Epithelial cell of prostate (primary cell): Measurements from ENCODE around the gene PTGER4.

ENCODE experiments used
- DNase-seq: peaks from one replicate; pipeline ENCODE4 v3.0.0-alpha.2; 2011; ENCODE audit warnings: low read depth, low spot score
- H3K27ac ChIP-seq: fragments of 450-650 bp; 2 replicates; pipeline ENCODE4 v1.5.1; 2017; ENCODE audit warnings: mild to moderate bottlenecking

Gene PTGER4

DNA sequence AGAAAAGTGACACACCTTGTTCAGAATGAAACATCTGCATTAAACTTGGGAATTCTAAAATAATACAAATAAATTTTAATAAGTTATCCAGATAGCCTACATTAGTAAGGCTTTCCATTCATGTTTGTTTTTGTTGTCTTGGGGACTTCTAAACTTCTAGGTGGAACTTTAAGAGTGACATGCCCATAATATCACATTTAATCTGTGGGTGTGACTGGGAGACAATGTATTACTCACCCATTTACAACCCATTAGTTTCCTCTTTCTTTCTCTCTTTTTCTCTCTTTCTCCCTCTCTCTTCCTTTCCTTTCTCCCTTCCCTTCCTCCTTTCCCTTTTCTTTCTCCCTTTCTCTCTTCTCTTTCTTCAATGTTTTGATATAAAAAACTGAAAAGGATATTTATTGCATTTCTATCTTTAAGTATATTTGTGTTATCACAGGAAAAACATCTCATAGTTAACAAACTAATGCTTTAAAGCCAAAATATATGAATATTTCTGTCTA lies 12.5 kb upstream of the PTGER4 start:
- no peak overlapping the region for H3K27ac ChIP-seq
- DNase-seq: no peak

DNA sequence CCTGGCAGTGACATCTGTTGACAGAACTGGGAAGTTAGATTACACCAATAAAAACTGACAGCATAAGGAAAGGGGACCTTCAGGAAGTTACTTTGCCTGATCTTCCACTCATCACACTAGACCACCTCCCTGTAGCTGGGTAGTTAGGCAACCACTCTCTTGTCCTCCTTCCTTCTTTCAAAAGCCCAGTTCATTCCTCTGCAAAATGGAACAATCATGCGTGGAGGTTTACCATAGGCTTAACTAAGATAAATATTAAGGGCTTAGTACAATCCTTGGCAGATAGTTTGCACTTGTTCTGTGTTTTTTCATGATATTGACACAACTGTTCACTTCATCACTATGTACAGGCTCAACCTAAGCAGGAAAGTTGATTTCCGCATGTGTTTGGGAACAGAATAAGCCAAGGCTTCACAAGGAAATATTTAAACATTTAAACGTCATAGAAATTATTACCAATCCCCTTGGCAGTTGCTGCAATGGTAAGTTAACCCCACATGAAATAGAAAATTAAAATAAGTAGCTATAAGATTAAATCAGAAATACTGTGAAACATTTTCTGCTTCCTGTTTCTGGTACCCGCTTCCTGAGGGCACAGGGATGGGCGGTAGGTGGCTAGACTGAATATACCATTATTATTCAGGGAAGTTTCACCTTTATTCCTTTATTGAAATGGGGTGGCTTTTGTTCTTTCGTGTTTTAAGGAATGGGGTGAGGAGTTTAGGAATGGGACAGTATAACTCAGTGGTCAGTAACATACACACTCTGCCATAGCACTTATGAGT lies 9.9 kb upstream of the PTGER4 start:
- DNase-seq: no peak
- no peak overlapping the region for H3K27ac ChIP-seq

DNA sequence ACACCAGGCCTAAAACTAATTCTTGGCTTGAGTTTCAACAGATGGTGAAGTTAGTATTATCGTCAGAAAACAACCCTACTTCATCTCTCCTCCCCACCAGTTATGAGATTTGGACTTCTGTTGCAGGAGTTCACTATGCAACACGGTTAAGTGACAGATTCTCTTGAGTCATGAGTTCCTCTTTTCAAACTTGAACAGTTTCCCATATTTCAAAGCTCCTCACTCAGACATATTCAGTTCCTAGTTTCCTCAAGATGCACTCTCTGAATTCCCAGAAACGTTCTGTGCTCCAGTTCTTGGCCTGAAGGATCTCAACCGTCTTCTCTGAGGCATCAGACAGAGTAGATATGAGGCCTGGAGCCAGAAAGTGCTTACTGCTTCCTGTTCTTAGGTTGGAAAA lies 7.3 kb upstream of the PTGER4 start:
- no peak for DNase-seq
- no peak overlapping the region for H3K27ac ChIP-seq

DNA sequence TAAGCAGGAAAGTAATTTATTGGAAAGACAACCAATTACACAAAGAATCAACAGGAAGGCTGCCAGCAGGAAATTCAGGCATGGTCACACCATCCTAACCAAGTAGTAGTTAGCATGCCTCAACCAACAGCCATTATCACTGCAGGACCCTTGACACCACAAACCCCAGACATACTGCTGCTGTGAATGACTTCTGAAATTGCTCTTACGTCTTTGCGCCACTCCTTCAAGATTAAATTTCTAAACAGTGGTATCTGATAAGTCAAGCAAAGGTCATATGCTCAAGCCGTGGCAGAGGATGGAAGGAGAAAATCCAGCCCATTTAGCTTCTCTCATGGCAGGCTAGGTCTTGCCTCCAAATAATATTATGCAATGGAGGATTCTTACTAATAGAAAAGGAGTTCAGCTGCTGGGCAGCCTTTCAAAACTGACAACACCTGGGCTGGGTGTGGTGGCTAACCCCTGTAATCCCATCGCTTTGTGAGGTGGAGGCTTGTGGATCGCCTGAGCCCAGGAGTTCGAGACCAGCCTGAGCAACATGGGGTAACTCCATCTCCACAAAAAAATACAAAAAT lies 5.0 kb upstream of the PTGER4 start:
- DNase-seq: peak; percentile 50
- H3K27ac ChIP-seq: peak overlapping the region; percentile 43

DNA sequence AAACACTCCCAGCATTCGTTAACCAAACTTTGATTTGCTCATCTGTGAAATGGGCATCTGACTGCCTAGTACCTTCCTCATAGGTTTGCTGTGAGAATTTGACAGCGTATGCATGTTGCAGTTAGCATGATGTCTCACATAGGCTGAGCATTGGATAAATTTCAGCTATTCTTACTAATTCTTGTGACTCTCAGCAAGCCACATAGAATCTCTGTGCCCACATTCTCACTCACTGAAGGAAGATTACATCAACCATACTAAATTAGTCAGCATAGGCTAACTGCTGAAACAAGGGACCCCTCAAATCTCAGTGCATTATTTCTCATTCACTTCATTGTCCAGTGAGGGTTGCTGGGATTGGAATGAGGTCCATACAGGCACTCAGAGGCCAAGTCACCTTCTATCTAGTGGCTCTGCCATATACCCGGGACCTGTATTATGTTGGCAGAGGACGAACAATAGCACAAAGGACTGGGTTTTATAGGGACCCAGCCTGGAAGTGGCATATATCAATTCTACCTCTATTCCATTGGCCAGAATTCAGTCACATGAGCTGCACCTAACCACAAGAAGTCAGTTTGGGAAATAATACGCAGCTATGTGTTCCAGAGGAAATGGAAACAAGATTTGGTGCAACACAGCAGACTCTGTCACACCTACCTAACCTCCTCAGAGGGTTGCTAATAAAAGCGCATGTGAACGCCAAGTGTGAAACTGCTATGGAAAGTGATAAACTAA lies 4.2 kb upstream of the PTGER4 start:
- H3K27ac ChIP-seq: peak overlapping the region; percentile 92
- no peak for DNase-seq

DNA sequence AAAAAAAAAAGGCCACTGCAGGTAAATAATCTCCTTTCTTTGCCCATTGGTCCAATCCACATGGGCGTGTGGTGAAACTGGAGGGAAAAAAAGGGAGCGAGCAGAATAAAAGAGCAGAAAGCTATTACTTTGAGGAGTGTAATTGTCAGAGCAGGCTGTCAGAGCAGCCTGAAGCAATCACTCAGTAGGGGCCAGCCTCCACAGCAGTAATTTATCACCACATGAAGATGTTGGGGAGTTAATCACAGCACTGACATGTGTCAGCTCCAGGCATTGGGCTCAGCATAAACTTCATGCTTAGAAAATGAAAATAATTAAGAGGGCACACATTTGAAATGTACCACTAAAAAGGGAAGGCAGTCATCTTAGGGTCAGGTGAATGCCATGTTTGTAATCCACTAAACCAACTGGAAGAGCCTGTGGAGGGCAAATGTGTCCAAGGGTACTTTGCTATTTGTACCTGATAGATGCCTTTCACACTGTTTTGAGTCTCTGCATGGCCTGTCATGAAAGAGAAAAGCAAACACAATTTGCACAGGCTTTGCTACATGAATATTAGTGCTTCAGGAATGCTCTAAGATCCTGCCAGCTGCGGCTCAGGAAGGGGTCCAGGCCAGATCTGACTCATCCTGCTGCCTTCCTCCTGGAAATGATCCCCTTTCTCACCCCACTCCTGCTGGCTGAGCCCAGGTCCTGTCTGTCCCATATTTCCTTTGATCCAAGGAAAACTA lies 2.9 kb upstream of the PTGER4 start:
- no peak for DNase-seq
- H3K27ac ChIP-seq: peak overlapping the region; percentile 92

DNA sequence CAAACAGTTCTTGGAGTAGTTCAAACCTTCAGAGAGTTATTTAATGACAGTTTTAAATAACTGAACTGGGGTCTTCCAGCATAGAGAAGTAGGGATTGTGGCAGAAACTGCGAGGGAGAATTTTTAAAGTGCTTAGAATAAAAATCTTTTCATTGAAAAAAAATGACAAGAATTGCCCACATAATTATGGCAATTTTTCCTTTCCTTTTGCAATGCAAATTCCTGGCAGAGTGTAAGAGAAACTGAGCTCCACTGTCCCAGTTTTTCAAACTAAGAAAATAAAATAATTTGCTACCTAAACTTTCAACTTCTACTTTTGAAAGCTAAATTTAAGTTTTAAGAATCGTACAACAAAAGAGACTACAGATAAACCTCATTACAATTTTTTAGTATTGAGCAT lies 2.3 kb upstream of the PTGER4 start:
- no peak for DNase-seq
- H3K27ac ChIP-seq: peak overlapping the region; percentile 92

DNA sequence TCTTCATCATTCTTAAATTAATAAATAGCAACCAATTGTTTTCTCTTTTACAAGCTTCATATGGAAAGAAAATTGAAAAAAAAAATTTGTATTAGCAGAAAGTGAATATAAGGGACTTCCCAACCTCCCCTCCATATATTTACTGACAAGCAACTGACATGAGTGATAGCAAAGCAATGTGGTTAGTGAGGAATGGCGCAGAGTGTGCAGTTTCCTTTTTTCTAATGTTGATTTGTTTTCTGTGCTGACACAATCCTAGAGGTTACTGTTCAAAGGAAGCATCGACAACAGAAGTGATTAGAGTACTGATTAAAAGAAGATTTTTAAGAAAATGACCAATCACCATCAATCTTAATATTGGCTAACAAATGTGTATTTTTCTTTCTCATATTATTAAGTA lies 1.7 kb upstream of the PTGER4 start:
- no peak for DNase-seq
- H3K27ac ChIP-seq: peak overlapping the region; percentile 92

DNA sequence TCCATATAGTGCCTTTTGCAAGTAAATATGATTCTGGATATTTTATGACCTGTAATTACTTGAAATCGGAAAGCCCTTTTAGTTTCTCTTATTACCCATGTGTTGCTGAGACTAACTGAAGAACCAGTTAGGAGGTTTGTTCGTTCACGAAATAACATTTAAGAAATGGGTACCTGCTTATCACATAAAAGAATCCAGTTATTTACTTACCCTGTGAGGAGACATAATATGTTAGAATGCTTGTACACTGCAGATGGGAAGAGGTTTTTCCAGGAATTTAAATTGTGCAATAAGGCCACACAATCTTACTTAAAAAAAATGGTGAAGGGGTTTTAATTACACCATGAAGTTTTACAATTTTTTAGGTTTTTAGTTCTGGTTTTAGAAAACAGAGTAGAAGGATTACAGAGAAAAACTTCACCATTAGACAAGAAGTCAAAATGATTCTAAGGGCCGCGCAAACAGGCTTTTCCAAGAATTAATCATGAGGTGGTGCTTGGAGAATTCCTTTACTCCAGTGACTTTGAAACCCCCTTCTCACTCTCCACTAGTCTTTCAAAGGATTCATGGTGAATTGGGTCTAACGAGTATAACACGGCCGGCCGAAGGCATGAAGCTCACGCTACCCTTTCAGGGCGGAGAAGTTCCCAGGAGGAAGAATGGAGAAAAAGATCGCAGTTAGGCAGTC lies 1.1 kb upstream of the PTGER4 start:
- peak overlapping the region; percentile 92 for H3K27ac ChIP-seq
- no peak for DNase-seq

DNA sequence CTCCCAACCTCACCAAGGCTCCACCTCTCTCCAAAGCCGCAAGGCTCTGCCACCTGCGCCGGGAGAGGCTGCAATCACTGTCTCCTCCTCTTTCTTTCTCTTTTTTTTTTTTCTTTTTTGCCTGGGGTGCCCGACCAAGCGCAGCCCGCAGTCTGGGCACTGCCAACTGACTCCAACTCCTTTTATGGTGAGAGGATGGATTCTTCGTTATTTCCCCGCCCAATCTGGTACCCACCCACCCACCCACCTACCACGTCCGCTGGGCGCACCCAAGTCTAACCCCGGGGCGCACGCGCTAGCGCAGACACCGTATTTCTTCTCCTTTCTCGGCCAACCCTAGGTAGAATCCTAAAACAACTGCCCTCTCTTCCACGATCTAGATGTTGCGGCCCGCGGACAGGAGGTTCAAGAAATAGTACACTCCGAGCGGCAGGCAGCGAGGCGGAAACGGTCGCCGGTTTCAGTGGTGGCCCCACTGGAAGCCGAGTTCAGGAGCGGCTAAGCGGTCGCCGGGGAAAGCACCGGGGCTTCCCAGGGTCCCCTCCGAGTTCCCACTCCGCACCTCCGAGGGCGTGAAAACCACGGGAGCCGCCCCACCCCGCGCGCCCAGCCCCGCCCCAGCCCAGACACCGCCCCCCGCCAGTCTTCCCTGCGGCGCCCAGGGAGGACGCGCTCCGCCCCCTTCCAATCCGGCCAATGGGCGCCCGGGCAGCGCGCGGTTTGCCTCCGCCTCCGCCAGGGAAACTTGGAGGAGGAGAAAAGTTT lies 385 bp upstream of the PTGER4 start:
- H3K27ac ChIP-seq: peak overlapping the region; percentile 92
- peak; percentile 81 for DNase-seq

DNA sequence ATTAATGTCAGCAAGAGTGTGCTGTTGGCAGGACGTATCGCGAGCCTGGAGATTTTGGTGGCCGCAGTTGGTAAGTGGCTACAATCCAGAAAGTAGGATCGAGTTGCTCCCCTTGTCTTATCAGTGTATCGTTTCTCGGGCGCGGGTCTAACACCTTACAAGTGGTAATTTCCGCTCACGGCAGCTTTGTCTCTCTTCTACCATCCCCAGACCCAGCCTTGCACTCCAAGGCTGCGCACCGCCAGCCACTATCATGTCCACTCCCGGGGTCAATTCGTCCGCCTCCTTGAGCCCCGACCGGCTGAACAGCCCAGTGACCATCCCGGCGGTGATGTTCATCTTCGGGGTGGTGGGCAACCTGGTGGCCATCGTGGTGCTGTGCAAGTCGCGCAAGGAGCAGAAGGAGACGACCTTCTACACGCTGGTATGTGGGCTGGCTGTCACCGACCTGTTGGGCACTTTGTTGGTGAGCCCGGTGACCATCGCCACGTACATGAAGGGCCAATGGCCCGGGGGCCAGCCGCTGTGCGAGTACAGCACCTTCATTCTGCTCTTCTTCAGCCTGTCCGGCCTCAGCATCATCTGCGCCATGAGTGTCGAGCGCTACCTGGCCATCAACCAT lies 1.1 kb downstream of the PTGER4 start:
- no peak overlapping the region for H3K27ac ChIP-seq
- no peak for DNase-seq

DNA sequence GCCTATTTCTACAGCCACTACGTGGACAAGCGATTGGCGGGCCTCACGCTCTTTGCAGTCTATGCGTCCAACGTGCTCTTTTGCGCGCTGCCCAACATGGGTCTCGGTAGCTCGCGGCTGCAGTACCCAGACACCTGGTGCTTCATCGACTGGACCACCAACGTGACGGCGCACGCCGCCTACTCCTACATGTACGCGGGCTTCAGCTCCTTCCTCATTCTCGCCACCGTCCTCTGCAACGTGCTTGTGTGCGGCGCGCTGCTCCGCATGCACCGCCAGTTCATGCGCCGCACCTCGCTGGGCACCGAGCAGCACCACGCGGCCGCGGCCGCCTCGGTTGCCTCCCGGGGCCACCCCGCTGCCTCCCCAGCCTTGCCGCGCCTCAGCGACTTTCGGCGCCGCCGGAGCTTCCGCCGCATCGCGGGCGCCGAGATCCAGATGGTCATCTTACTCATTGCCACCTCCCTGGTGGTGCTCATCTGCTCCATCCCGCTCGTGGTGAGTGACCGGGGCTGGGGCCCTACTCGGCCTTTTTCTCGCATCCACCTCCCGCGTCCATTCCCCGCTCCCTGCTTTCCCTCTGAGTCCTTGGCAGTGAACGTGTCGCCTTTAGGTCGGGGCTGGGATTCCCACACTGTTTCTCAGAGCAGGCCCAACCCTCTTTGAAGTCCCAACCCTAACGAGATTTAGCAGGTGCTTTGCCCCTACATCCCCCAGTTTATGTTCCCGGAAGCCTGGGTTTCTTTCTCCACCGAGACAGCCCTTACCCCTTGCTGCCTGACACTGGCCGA lies 1.8 kb downstream of the PTGER4 start:
- H3K27ac ChIP-seq: no peak overlapping the region
- DNase-seq: no peak

DNA sequence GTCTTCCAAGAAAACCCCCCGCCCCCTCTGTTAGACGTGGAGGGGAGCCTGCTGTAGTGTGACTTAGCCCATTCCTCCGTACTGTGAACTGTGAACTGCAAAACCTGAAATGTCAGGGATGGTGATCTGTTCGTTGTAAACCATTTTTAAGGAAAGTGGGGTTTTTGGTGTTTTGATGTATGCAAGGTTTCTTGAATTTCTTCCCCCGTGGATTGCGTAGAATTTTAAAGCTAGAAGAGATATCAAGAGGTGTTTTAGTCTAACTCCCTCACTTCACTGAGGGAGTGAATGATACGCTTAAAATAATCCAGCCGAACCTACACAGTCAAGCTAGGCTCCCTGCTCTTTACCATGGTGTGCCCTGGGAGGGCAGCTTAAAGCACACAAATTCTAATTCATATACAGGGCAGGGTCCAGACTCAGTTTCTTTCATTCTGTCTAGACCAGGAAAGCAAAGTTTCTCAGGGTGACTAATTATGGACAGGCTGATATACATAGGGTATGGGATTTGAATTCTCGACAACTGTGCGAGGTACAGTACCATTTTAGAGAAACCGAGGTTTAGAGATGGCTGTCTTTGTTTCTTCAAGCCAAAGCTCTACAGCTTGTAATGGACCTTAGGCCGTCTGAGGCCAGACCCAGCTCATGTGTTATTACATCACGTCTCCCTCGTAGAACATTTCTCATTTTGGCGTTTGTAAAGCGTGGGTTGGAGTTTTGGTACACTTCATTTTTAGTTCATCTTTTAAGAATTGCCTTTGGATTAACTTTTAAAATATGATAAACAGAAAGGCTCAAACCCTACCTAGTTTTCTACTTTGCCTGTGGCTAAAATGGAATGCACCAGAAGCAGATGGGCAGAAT lies 2.7 kb downstream of the PTGER4 start:
- DNase-seq: no peak
- no peak overlapping the region for H3K27ac ChIP-seq

DNA sequence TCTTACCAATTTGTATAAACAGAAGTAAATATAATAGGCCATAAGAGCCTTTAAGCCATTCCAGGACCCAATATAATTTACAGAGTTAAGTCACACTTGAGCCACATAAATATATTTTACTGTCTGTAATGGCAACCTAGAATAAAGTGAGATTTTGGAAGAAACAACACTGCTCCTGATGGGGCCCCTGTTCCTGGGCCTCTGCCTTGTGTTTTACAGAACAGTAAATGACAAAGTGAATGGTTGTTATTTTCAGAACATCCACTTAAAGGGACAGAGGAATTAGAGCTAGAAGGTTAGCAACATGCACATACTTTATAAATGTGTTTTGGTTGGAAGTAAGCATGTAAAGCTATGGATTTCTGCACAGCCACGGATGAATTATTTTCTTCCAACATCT lies 3.6 kb downstream of the PTGER4 start:
- no peak for DNase-seq
- no peak overlapping the region for H3K27ac ChIP-seq

DNA sequence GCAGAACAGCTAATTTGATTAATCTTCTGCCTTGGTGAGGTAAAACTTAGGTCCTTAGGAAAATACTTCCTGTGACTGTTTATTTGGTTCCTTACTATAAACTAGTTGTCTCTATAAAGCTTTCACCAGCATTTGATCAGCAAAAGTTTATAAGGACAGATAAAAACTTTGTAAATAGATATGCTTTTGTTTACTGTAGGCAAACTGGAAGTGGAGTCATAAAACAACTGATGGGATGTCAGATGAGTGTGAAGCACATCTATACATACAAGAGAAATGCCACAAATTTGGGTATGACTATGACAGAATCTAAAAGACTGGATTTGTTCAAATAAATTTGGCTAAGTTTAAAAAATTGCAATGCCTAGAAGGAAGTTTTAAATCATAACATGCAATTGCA lies 5.5 kb downstream of the PTGER4 start:
- H3K27ac ChIP-seq: no peak overlapping the region
- DNase-seq: no peak

DNA sequence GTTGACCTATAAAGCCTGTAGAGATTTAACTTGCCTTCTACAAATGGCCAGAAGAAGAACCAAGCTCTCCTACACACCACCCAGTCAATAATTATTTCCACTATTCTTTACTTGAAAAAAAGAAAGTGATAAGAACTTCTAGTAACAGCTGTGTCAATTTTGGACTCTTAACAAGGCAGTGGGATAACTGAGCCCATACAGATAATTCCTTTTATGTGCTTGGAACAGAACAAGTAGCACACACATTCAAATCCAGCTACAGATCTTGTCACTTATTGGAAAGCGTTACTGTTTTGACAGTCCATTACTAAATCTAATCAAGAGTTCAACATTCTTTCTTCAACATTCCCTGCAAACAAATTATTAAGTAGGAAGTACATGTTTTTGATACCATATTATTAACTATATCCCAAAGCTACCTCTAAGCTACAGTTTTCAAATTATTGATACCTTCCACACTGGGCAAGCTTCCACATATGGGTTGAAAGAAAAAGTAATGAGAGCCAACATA lies 6.3 kb downstream of the PTGER4 start:
- DNase-seq: no peak
- H3K27ac ChIP-seq: no peak overlapping the region

DNA sequence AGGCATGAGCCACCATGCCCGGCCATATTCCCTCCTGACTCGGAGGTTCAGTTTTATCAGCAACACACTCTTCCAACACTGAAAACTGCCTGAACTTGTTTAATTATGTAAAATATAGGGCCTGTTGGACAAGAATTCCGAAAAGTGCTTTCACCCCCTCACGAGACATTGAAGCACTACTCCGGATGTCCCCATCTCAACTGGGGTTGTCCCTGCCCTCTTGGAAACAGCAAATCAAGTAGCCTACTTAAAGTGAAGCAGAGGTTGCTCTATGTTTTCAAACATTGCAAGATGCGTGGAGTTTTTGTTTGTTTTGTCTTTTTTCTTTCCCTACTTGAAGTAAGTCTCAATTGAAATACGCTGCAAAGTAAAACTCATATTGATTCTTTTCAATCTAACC lies 7.6 kb downstream of the PTGER4 start:
- no peak for DNase-seq
- peak overlapping the region; percentile 6 for H3K27ac ChIP-seq
